Colonic mucosa (tissue), 4 donors: ENCODE measurements around the gene GRK3. TPM values are rescaled to one million over a fixed set of nuclear protein-coding genes. Genes with fewer than 3 reads are reported as not detected.

Experiments used
- DNase-seq: peaks from one replicate; pipeline ENCODE4 v3.0.0-alpha.2; 2020
- H3K27ac ChIP-seq: fragments of 200-600 bp; one replicate; pipeline ENCODE4 v1.8.0; 2021
- H3K27me3 ChIP-seq: fragments of 200-600 bp; one replicate; pipeline ENCODE4 v1.8.0; 2021
- H3K36me3 ChIP-seq: fragments of 200-600 bp; one replicate; pipeline ENCODE4 v1.8.0; 2021
- H3K4me1 ChIP-seq: fragments of 200-600 bp; one replicate; pipeline ENCODE4 v1.8.0; 2021; ENCODE audit warnings: mild to moderate bottlenecking
- H3K4me3 ChIP-seq: fragments of 200-600 bp; one replicate; pipeline ENCODE4 v1.8.0; 2021
- H3K9ac ChIP-seq, 2 donors: one replicate each; pipeline ENCODE4 v1.7.0; 2013; ENCODE audit warnings: control low read depth in 2 of 2, low read depth in 2 of 2, low read length in 2 of 2
- H3K9me3 ChIP-seq: fragments of 200-600 bp; one replicate; pipeline ENCODE4 v1.8.0; 2021
- CTCF ChIP-seq: fragments of 200-600 bp; IDR thresholded peaks from one replicate; pipeline ENCODE4 v1.8.0; 2022; ENCODE audit warnings: antibody characterized with exemption, mild to moderate bottlenecking
- intact Hi-C: fragments of 100-400 bp; cut with DNase I; formaldehyde crosslinking; loops from one replicate; pipeline ENCODE4 v1.14.1; 2022
- total RNA-seq, 2 donors: library from RNA; stranded (reverse); fragmentation: NEBNext Ultra II Directional in 1 of 2; extraction: Animal tissue kit (Norgen Biotek cat#: 25700) in 1 of 2; gene quantifications; one replicate each; pipeline ENCODE4 v1.2.1, GENCODE V29; 2021
- donor health status: healthy.
- donor health status: DM: no; HTN: no; CAD: no.
- donor health status: DM: no; HTN: no; CAD: no.

Gene GRK3
- total RNA-seq, 2 donors from 2014 or later, result 2.9 to 5.3 TPM

- no peak for DNase-seq
- no peak for TF ChIP-seq CTCF
- Histone ChIP-seq H3K4me3 (no peak within 1 kb of the TSS), H3K27me3 (no peaks in the 10 kb centered on the region), H3K27ac (no peak within 1 kb of the TSS), H3K36me3 (no peaks in the 10 kb centered on the region), H3K4me1 (no peaks in the 10 kb centered on the region), H3K9me3 (no peaks in the 10 kb centered on the region), H3K9ac (no peak within 1 kb of the TSS)
- intact Hi-C loops, result no loop called here
Observed at GRCh38 chr22:25741692-25742626, 177.5 kb downstream of the GRK3 start, which contains the start of gene MYO18B. MYO18B (plus strand) TSS chr22:25742188; CDS start chr22:25761093, 18,905 bp downstream.

GRCh38 chr22:25742918-25743708 is 178.6 kb downstream of the GRK3 start:
- DNase-seq, result no peak
- no peak overlapping the region for H3K9ac ChIP-seq
- no peaks in the 10 kb centered on the region for H3K9me3 ChIP-seq
- no peaks in the 10 kb centered on the region for H3K4me1 ChIP-seq
- H3K27ac ChIP-seq, result no peak overlapping the region
- intact Hi-C loops, result no loop called here
- no peak for TF ChIP-seq CTCF
- no peaks in the 10 kb centered on the region for H3K27me3 ChIP-seq
- H3K4me3 ChIP-seq, result no peak overlapping the region
- H3K36me3 ChIP-seq, result no peaks in the 10 kb centered on the region

- H3K27me3 ChIP-seq, result no peaks in the 10 kb centered on the region
- no peak overlapping the region for H3K9ac ChIP-seq
- no peaks in the 10 kb centered on the region for H3K4me1 ChIP-seq
- H3K9me3 ChIP-seq, result no peaks in the 10 kb centered on the region
- no peak for TF ChIP-seq CTCF
- no peak for DNase-seq
- H3K4me3 ChIP-seq, result no peak overlapping the region
- H3K27ac ChIP-seq, result no peak overlapping the region
- intact Hi-C loops, result no loop called here
- no peaks in the 10 kb centered on the region for H3K36me3 ChIP-seq
Observed at GRCh38 chr22:25744694-25745093, 180.2 kb downstream of the GRK3 start.

GRCh38 chr22:25745341-25746011 is 181.0 kb downstream of the GRK3 start:
- Histone ChIP-seq H3K9ac (no peak overlapping the region), H3K27ac (no peak overlapping the region), H3K27me3 (no peaks in the 10 kb centered on the region), H3K4me1 (no peaks in the 10 kb centered on the region), H3K36me3 (no peaks in the 10 kb centered on the region), H3K9me3 (no peaks in the 10 kb centered on the region), H3K4me3 (no peak overlapping the region)
- intact Hi-C loops, result no loop called here
- no peak for DNase-seq
- TF ChIP-seq CTCF, result no peak

- TF ChIP-seq CTCF, result no peak
- DNase-seq, result no peak
- Histone ChIP-seq H3K9me3 (no peaks in the 10 kb centered on the region), H3K27ac (no peak overlapping the region), H3K27me3 (no peaks in the 10 kb centered on the region), H3K4me3 (no peak overlapping the region), H3K4me1 (no peaks in the 10 kb centered on the region), H3K36me3 (no peaks in the 10 kb centered on the region), H3K9ac (no peak overlapping the region)
- intact Hi-C loops, result no loop called here
Observed at GRCh38 chr22:25746012-25746373, 181.5 kb downstream of the GRK3 start.
